ENCODE data around the gene LMNB1.
"Not testable (repeated sequence)": the region's sequence is repeated elsewhere in the genome, so short reads cannot be mapped to it uniquely, and the experiment has no call there.

The LMNB1 gene

GRCh38 chr5:126826619-126827215 lies 49.8 kb downstream of the LMNB1 start:
- DNase-seq (ENCODE audit: low spot score) = no peak

- no peak for DNase-seq (ENCODE audit: low spot score)
Measured at GRCh38 chr5:126829098-126829497, 52.2 kb downstream of the LMNB1 start.

GRCh38 chr5:126830061-126830460 lies 53.1 kb downstream of the LMNB1 start:
- DNase-seq (ENCODE audit: low spot score) = no peak

- no peak for DNase-seq (ENCODE audit: low spot score)
Measured at GRCh38 chr5:126831156-126831555, 54.2 kb downstream of the LMNB1 start.

GRCh38 chr5:126836778-126837177 lies 59.8 kb downstream of the LMNB1 start:
- DNase-seq (ENCODE audit: low spot score) = no peak

GRCh38 chr5:126837242-126837641 lies 60.3 kb downstream of the LMNB1 start:
- DNase-seq (ENCODE audit: low spot score) = no peak

GRCh38 chr5:126837906-126838539 lies 61.1 kb downstream of the LMNB1 start:
- peak; percentile 18 for DNase-seq (ENCODE audit: low spot score)

- not testable (repeated sequence) for DNase-seq (ENCODE audit: low spot score)
Measured at GRCh38 chr5:126839407-126839806, 62.5 kb downstream of the LMNB1 start.

GRCh38 chr5:126843375-126843774 lies 66.4 kb downstream of the LMNB1 start:
- DNase-seq (ENCODE audit: low spot score) = not testable (repeated sequence)

- DNase-seq (ENCODE audit: low spot score) = not testable (repeated sequence)
Measured at GRCh38 chr5:126845470-126846070, 68.6 kb downstream of the LMNB1 start.

- no peak for DNase-seq (ENCODE audit: low spot score)
Measured at GRCh38 chr5:126846344-126846743, 69.4 kb downstream of the LMNB1 start.

GRCh38 chr5:126846744-126847455 lies 70.0 kb downstream of the LMNB1 start:
- no peak for DNase-seq (ENCODE audit: low spot score)

GRCh38 chr5:126847456-126847820 lies 70.5 kb downstream of the LMNB1 start:
- DNase-seq (ENCODE audit: low spot score) = no peak

GRCh38 chr5:126847826-126848251 lies 70.9 kb downstream of the LMNB1 start:
- DNase-seq (ENCODE audit: low spot score) = no peak

- no peak for DNase-seq (ENCODE audit: low spot score)
Measured at GRCh38 chr5:126848253-126848652, 71.3 kb downstream of the LMNB1 start.

GRCh38 chr5:126849101-126849678 lies 72.3 kb downstream of the LMNB1 start:
- DNase-seq (ENCODE audit: low spot score) = no peak

GRCh38 chr5:126851501-126852011 lies 74.6 kb downstream of the LMNB1 start:
- DNase-seq (ENCODE audit: low spot score) = no peak

- DNase-seq (ENCODE audit: low spot score) = no peak
Measured at GRCh38 chr5:126852091-126852571, 75.2 kb downstream of the LMNB1 start.

GRCh38 chr5:126852841-126853271 lies 75.9 kb downstream of the LMNB1 start:
- DNase-seq (ENCODE audit: low spot score) = no peak

- DNase-seq (ENCODE audit: low spot score) = not testable (repeated sequence)
Measured at GRCh38 chr5:126853541-126854307, 76.8 kb downstream of the LMNB1 start.

GRCh38 chr5:126854526-126855110 lies 77.7 kb downstream of the LMNB1 start:
- DNase-seq (ENCODE audit: low spot score) = no peak

Data from cerebellar cortex (tissue), 1 donor.